ENCODE results near the gene LAD1.

DNA sequence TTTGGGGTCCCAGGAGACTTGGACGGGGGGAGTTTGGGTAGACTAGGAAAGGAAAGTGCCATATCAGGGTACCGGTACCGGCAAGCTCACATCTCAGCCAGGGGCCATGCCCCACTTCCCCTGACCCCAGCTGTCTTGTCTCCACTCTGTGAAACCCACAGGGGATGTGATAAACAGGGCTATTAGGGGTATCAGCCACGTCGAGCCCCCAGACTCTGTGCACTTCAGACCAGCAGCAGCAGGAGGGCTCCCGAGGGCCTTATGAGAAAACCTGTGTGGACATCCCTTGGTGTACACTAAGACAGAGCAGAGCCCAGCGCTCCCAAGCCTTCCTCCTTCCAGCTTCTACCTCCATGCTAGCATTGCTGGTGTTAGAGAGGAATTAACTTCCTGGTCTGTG lies 68.0 kb downstream of the LAD1 start:
- TF ChIP-seq POLR2A (IDR thresholded peaks at IDR 0.05; ENCODE audit: low read depth, low read length) (no peak), TAF1 (IDR thresholded peaks at IDR 0.05; ENCODE audit: borderline replicate concordance, low read depth, low read length) (no peak), POLR2AphosphoS5 (IDR thresholded peaks at IDR 0.05; ENCODE audit: low read depth, low read length) (no peak)
